HG02798 (cell line): Measurements from ENCODE around the gene ANTXR2.
A peak's percentile ranks its signal among the peaks of the same experiment; 100 is the strongest.

Source experiments
- ATAC-seq: cut with Tn5 transposase; IDR thresholded peaks from one replicate; pipeline ENCODE4 v1.9.1; 2021; ENCODE audit warnings: mild to moderate bottlenecking; ENCODE audit not compliant: unreplicated experiment, poor library complexity

ANTXR2 gene

GRCh38 chr4:80070880-80071603 is 2.0 kb downstream of the ANTXR2 start:
- no peak for ATAC-seq

GRCh38 chr4:80069837-80070731 is 2.9 kb downstream of the ANTXR2 start:
- no peak for ATAC-seq

GRCh38 chr4:80069108-80069836 is 3.8 kb downstream of the ANTXR2 start:
- no peak for ATAC-seq

GRCh38 chr4:80065601-80066000 is 7.4 kb downstream of the ANTXR2 start:
- ATAC-seq, result no peak

- ATAC-seq, result no peak
These were observed 10.5 kb downstream of the ANTXR2 start for GRCh38 chr4:80062527-80062926.

- ATAC-seq, result no peak
These were observed 12.2 kb downstream of the ANTXR2 start for GRCh38 chr4:80060804-80061203.

- peak; percentile 99 for ATAC-seq
These were observed 14.3 kb downstream of the ANTXR2 start for GRCh38 chr4:80058740-80059139.

GRCh38 chr4:80054375-80054774 is 18.7 kb downstream of the ANTXR2 start:
- ATAC-seq, result no peak

GRCh38 chr4:80053140-80053910 is 19.7 kb downstream of the ANTXR2 start:
- no peak for ATAC-seq

- ATAC-seq, result no peak
These were observed 23.1 kb downstream of the ANTXR2 start for GRCh38 chr4:80049813-80050534.

- ATAC-seq, result no peak
These were observed 23.6 kb downstream of the ANTXR2 start for GRCh38 chr4:80049402-80049801.

GRCh38 chr4:80045786-80046185 is 27.2 kb downstream of the ANTXR2 start:
- no peak for ATAC-seq

- ATAC-seq, result no peak
These were observed 29.5 kb downstream of the ANTXR2 start for GRCh38 chr4:80043541-80043940.

GRCh38 chr4:80042821-80043220 is 30.2 kb downstream of the ANTXR2 start:
- no peak for ATAC-seq

GRCh38 chr4:80037864-80038263 is 35.2 kb downstream of the ANTXR2 start:
- ATAC-seq, result no peak

GRCh38 chr4:80036949-80037685 is 35.9 kb downstream of the ANTXR2 start:
- ATAC-seq, result no peak

- no peak for ATAC-seq
These were observed 36.7 kb downstream of the ANTXR2 start for GRCh38 chr4:80036306-80036705.

- peak; percentile 66 for ATAC-seq
These were observed 37.7 kb downstream of the ANTXR2 start for GRCh38 chr4:80035336-80035735.

GRCh38 chr4:80033581-80033980 is 39.4 kb downstream of the ANTXR2 start:
- no peak for ATAC-seq
